ENCODE measurements around the gene CFAP221.

GRCh38 chr2:119598596-119599263 lies 54.5 kb downstream of the CFAP221 start:
- no peak for TF ChIP-seq CTCF (IDR thresholded peaks at IDR 0.05)
- TF ChIP-seq POLR2A (IDR thresholded peaks at IDR 0.05): no peak
- peak in 1 of 4 donors; percentile 59 for TF ChIP-seq EP300 (IDR thresholded peaks at IDR 0.05)
- TF ChIP-seq POLR2AphosphoS5 (IDR thresholded peaks at IDR 0.05): peak in 3 of 4 donors; percentile 40 to 64 (median 62)

Data from sigmoid colon (tissue), 4 donors.